Kasumi-1 (cell line): ENCODE data around the gene GOT1.
A peak's percentile ranks its signal among the peaks of the same experiment; 100 is the strongest.

ENCODE experiments used
- DNase-seq, 2 experiments: peaks; one replicate each; lab custom pipeline; 2025; lab: John Stamatoyannopoulos, UW

The GOT1 gene

GRCh38 chr10:99433378-99434020 lies 3.1 kb upstream of the GOT1 start:
- DNase-seq: peak; percentile 26 to 30

- DNase-seq: no peak
These were observed 2.5 kb upstream of the GOT1 start for GRCh38 chr10:99432881-99433280.

GRCh38 chr10:99432047-99432446 lies 1.6 kb upstream of the GOT1 start:
- DNase-seq: no peak

DNA sequence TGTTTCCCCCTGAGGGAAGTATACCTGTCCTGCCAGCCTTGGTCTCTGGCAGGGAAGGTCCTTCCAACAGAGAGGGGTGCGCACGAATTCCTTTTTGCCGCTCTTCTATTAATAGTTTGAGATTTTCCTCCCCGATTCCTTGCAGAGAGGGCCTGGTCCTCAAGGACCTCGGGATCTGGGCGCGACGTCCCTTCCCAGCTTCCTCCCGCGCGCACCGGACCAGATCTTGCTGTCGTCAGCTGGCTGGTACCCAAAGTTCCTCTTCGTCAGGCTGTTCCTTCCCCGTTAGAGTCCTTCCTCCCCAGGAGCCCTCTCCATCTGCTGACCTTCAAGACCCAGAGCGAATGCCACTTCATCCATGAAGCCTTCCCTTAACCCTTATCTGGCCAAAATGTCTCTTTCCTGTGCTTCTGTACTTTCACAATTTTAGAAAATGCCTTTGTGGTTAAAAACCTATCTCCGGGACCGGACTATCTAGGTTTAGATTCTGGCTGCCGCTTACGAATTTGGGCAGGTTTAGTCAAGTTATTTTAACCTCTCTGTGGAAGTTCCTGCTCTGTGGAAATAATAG lies 851 bp upstream of the GOT1 start:
- peak; percentile 68 to 75 for DNase-seq

GRCh38 chr10:99430116-99430450 lies 341 bp downstream of the GOT1 start:
- no peak for DNase-seq

GRCh38 chr10:99429517-99430095 lies 818 bp downstream of the GOT1 start:
- no peak for DNase-seq

DNA sequence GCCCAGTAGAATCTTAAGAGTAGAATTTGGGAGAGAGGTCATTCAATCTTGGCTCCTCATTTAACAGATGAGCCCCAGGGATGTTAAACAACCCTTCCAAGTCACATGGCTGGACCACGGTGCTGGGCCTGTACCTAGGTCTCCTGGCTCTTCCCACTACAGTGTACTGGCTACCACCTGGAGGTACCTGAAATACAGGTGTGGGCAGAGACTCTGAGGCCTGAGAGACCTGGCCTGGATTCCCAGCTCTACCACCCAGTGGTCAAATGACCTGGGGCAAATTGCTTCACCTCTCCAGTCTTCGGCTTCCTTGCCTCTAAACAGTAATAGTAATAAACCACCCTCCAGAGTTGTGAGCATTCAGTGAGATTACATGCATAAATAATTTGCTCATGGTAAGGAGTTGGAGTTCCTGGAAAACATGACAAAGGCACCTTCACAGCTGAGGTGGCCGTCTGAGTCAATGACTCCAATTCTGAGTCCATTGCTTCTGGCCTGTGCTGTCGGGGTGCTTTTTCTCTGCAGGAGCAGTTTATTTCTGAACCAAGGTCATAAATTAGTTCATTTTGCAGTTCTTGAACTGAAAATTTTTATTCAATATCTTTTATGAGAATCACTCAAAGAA lies 2.7 kb downstream of the GOT1 start:
- no peak for DNase-seq

DNA sequence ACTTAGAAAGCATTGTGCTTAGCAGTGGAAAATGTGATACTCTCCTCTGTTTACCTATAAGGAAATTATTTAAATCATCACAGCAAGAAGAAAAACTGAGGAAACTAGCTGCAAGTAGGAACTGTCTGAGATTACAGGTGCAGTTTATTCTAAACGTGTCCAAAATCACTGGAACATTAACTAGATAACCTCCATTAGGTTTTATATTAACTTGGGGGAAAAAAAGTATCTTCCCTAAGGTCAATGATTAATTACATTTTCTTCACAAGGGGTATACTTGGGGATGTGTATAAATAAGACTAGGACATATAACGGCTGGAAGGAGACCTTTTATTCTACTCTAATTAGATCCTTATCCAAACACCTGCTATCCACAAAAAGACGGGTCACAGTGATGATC lies 3.7 kb downstream of the GOT1 start:
- DNase-seq: no peak

DNA sequence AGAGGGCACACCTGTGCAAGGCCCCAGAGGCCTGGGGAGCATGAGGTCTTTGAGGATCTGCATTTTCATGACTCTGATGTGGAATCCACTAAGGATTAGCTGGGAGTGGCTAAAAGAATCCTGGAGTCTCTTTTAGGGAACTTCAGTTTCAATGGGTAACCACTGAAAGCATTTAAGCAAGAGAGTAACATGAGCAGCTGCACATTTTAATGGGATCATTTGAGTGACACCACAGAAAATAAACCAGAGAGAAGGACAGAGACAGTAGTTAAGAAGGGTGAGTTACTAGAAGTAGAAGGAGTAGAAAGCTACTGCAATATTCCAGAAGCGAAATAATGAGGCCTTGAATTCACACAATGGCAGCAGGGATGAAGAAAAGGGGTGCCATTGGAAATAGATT lies 5.2 kb downstream of the GOT1 start:
- no peak for DNase-seq

DNA sequence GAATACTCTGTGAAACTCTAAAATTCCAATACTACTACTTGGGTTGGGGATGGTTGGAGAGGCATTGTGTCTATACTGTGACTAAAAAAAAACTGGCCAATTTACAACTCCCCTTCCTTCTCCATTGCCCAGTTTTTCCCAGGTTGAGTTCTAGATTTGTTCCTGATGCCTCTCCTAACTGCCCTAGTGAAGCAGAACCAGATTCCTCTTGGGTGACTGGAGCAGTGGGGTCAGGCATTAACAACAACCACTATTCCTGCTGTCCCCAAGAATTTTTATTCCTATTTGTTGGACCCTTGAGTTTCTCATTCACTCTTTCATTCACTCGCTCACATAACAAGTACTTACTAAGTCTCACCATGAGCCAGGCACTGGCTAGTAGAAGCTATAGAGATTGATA lies 5.8 kb downstream of the GOT1 start:
- no peak for DNase-seq

- no peak for DNase-seq
These were observed 7.8 kb downstream of the GOT1 start for GRCh38 chr10:99422529-99423096.

- DNase-seq: no peak
These were observed 9.1 kb downstream of the GOT1 start for GRCh38 chr10:99421233-99421739.

DNA sequence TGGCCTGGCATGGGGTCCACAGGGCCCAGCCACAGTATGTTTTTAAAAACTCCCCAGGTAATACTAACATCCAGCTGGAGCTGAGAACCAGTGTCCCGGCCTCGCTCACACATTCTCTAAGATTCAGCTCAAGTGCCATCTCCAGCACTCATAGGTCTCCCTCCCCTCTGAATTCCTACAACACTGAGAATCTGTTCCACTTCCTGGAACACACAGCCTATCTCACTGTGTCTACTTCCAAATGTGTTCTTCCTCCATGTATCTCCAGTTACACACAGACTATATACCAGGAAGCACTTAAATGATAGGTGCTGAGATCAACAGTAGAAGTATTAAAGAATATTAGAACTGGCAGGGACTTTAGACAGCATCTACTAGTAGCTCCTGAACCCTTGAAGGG lies 10.7 kb downstream of the GOT1 start:
- DNase-seq: no peak

GRCh38 chr10:99418910-99419624 lies 11.4 kb downstream of the GOT1 start:
- no peak for DNase-seq

DNA sequence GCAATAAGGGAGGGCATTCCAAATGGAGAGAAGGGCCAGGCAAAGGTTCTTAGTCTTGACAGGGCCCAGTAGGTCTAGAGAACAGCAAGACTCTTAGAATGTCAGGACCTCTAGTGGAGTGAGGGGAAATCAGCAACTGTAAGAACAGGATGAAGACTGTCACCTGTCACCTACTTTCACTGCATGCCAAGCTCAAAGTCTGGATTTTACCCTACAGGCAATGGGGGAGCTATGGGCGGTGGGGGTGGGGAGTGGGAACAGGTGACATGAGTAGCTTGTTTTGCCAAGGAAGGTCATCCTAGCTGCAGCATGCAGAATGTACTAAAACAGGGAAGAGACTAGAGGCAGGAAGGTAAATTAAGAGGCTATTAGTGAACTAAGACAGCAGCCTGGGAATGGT lies 18.3 kb downstream of the GOT1 start:
- DNase-seq: no peak

DNA sequence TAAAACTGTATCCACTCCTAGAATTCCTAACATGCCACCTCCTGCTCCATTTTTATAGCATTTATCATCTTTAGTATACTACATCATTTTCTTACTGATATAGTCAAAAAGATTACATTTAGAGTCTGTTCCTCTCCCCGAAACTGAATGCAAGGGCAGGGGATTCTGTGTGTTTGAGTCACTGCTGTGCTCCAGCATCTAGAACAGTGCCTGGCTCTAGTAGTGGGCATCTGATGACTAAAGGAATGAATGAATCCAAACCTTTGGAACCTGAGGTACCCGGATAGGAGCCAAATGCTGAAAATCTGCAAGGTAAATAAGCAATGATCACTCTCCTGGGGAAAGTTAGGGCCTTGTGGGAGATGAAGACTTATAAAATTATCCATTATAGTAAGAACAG lies 18.9 kb downstream of the GOT1 start:
- no peak for DNase-seq

DNA sequence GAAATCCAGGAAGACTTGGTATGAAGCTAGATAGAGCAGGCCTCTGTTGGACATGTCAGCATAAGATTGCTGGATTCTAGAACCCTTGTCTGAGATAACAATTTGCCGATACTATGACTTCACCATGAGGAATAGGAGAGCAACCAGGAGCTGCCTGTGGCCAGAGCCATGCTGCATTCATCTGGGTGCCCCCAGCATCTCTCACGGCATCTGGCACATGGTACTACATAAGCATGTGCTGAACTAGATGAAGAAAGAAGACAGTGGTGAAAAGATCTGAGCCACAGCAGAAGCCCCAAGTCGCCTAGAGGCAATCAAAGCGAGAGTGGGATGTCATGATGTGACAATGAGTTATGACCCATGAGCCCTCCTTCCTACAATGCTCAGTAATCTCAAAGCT lies 19.5 kb downstream of the GOT1 start:
- no peak for DNase-seq

GRCh38 chr10:99410146-99410545 lies 20.3 kb downstream of the GOT1 start:
- no peak for DNase-seq

DNA sequence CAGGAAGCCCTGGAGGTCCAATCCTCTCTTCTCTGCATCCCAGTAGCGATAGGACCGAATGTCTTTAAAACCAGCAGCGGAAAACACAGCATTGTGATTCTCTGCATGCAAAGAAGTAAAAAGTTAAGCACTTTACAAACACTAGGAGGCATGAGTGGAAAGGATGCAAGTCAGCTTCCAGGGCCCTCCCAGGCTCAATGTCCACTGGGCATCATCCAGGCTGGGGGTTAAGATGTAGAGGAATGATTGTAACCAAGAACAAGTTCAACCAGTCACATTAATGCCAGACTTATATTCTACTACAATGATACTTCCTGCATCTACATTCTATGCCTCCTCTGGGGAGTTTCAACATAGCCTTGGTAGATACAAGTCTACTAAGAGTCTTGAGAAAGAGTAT lies 24.3 kb downstream of the GOT1 start:
- peak in 1 of 2 experiments; percentile 18 for DNase-seq

- no peak for DNase-seq
These were observed 26.8 kb downstream of the GOT1 start for GRCh38 chr10:99403674-99404073.

DNA sequence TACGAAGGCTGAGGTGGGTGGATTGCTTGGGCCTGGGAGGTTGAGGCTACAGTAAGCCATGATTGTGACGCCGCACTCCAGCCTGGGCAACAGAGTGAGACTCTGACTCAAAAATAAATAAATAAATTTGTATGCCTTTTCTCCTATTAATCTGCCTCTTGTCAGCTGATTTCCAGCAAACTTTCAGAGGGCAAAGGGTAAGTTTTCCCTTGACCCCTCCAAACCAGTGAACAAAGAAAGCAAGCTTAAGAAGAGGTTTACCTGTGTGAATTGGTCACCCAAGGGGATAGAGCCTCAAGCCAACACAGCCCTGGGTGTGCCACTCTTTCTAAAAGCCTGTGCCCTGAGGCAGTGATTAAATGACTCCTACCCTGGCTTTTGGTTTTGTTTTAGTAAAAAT lies 30.8 kb downstream of the GOT1 start:
- DNase-seq: no peak

GRCh38 chr10:99396471-99396870 lies 34.0 kb downstream of the GOT1 start:
- no peak for DNase-seq
